NCI-H446 treated with DMSO at 0.1 percent for 48 hours (cell line): ENCODE results near the gene SLC7A4.
"Not testable (repeated sequence)": the region's sequence is repeated elsewhere in the genome, so short reads cannot be mapped to it uniquely, and the experiment has no call there.

Experiments
- DNase-seq: peaks from one replicate; lab custom pipeline; 2025; lab: John Stamatoyannopoulos, UW

SLC7A4 gene

DNA sequence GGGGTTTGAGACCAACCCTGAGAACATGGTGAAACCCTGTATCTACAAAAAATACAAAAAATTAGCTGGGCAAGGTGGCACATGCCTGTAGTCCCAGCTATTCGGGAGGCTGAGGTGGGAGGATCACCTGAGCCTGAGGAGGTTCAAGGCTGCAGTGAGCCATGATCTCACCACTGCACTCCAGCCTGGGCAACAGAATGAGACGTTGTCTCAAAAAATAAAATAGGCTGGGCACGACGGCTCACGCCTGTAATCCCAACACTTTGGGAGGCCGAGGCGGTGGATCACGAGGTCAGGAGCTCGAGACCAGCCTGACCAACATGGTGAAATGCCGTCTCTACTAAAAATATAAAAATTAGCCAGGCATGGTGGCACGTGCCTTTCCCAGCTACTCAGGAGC is 32.1 kb upstream of the SLC7A4 start:
- not testable (repeated sequence) for DNase-seq

DNA sequence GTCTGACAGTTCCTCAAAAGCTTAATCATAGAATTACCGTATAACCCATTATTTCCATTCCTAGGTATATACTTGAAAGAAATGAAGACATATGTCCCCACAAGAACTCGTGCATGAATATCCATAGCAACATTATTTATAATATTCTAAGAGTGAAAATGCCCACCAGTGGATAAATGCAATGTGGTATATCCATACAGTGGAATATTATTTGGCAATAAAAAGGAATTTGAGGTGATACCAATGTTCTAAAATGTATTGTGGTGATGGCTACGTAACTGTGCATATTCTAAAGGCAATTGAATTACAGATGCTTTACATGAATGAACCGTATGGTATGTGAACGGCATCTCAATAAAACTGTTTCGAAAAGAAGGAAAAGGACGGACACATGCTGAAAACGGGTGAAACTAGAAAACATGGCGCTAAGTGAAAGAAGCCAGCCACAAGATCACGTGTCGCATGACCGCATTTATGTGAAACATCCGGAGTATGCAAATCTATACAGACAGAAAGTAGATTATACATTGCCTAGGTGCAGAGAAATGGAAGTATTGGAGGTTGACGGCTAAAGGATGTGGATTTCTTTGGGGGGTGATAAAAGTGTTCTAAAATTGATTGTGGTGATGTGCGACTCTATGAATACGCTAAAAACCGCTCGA is 29.4 kb upstream of the SLC7A4 start:
- DNase-seq = not testable (repeated sequence)

DNA sequence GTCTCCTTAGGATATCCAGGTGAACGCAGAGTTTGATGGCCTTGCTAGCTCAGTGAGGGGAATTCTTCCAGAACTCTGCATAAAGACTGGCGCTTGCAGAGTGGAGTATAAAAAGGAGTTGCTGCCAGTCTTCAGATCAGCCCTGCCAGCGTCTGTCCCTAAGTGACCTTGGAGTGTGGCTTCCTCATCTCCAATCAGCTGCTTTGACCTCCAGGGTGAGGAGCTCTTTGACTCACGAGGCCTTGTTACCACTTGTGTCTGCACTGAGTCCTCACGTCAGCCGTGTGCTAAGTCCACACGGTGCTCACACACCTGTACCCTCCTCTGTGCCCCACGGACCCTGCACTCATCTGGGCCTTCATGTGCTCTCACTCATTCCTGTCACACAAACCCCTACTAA is 28.0 kb upstream of the SLC7A4 start:
- DNase-seq = not testable (repeated sequence)

DNA sequence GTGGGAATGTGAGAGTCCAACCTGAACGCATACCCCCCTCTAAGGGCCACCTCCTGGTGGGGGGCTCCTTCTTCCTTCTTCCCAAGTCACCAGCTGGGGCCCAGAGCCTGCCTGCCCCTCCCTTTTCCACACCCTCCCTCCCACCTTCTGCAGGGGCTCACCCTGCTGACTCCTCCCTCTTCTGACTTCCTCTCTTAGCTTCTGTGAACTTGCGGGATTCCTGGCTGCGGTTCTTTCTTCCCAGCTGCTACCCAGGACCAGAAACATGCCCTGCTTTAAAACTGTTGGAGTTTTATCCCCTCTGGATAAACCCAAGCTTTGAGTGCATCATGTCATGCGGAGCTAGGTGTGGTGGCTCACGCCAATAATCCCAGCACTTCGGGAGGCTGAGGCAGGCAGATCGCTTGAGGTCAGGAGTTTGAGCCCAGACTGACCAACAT is 23.5 kb upstream of the SLC7A4 start:
- no peak for DNase-seq

DNA sequence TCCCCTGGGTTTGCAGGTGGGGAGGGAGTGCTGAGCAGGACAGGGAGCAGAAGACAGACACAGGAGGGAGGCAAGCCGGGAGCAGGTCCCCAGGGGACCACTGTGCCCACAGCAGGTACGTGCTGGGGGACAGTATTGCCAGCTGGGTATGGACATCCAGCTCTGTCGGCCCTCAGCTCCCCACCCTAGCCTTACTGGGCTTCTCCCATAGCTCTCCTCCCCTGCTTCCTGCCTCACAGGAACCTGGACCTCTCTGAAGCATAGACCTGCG is 23.1 kb upstream of the SLC7A4 start:
- no peak for DNase-seq

DNA sequence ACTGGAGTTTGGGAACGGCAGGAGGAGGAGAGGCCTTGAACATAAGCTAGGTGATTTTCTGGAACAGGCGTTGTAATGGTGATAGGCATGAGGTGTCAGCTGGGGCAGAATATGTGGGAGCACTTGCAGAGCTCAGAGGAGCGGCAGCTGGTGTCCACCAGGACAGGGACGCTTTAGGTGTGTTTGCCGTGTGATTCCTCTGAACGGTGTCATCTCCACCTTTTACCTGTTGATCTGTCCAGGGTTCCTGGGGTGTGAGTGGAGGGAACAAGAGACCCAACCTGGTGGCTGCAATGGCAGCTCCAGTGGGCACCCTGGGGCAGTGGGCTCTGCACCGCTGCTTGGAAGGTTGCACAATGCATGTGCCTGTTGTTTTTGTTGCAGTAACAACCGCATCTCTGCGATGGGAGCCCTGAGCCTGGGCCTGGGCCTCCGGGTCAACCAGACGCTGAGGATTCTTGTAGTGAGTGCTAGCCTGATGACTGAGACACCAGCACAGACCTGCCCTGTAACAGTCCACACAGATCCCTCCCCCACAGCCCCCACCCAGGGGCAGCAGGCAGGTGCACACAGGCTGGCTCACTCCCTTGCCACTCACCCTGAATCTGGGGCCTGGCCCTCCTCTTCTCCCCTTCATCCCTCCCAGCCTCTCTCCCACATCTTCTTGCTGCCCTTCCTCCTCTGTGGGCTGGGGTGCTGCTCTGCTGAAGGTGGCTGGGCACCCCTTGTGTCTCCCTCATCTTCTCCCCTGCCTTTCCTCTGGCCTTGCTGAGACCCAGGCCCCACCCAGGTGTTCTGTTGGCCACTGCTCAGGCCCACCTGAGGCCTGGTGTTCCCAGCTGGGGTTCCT is 22.6 kb upstream of the SLC7A4 start:
- no peak for DNase-seq

DNA sequence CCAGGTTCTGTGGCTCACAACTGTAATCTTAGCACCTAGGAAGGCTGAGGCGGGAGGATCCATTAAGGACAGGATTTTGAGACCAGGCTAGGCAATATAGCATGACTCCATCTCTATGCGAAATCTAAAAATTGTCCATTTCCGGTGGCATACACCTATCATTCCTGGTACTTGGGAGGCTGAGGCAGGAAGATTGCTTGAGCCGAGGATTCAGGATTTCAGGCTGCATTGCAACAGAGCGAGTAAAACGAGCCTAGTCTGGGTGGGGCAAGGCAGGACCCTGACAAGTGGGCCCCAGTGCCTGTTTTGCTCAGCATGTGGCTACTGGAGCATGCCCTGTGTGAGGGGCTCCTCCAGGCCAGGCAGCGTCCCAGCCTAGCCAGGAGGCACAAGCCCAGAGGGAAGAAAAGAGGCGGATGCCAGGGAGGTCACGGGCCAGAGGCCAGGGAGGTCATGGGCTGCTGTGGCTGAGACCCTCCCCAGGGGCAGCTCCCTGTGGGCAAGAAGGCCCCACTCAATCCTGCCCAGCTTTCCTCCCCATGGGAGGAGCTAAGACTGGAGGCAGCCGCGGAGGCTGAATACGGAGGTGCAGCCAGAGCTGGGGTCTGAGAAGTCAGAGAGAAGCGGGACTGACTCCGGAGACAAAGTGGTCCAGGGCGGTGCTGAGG is 21.8 kb upstream of the SLC7A4 start:
- no peak for DNase-seq

DNA sequence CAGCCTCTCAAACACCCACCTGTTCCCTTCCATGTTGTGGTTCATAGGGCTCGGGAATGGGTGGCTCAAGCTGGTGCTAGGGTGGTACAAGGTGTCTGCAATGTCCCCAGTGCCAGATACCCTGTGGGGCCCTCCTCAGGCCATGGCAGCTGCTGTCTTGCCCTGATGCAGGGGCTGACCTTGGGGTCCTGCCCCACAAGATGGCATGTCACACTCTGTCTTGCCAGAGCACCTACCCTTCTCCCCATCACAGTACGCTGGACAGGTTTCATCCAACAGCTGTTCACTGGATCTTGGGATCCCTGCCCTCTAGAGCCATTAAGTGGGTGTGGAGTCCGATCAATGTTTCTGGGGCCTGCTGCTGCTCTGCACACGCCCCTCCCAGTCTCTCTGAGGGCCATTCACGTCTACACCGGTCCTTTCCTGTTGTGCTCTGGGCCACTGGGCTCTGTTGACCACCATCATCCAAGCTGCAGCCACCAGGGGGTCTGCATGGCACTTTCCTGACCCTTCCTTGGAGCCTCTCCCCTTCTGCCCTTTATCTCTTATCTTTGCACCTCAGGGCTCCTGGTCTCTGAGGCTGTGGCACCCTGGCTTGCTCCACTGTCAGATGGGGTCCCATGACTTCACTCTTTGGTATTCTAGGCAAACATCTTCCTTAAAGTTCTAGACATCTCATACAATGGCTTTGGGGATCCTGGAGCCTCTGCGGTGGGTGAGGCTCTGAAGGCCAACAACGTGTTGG is 20.5 kb upstream of the SLC7A4 start:
- DNase-seq = no peak

DNA sequence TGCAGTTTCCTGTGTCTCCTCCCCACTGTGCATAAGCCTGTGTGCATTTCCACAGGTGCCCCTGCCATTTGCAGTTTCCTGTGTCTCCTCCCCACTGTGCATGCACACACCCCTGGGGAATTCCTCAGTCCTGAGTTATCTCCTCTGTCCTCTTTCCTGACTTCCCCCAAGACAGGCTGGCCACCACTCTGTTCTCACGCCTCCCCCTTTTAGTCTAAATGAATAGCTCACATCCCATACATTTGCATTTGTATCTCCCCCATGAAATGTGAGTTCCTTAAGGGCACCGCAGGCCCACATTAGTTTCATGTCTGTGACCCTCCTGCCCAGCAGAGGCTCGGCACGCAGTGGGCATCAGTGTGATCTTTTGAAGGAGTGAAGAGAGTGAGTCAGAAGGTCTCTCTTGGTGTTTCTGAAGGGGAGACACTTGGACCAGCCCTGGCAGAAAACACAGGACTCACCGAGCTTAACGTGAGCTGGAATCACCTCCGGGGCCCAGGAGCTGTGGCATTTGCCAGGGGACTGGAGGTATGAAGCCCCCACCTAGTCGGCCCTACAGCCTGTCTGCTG is 19.6 kb upstream of the SLC7A4 start:
- no peak for DNase-seq

DNA sequence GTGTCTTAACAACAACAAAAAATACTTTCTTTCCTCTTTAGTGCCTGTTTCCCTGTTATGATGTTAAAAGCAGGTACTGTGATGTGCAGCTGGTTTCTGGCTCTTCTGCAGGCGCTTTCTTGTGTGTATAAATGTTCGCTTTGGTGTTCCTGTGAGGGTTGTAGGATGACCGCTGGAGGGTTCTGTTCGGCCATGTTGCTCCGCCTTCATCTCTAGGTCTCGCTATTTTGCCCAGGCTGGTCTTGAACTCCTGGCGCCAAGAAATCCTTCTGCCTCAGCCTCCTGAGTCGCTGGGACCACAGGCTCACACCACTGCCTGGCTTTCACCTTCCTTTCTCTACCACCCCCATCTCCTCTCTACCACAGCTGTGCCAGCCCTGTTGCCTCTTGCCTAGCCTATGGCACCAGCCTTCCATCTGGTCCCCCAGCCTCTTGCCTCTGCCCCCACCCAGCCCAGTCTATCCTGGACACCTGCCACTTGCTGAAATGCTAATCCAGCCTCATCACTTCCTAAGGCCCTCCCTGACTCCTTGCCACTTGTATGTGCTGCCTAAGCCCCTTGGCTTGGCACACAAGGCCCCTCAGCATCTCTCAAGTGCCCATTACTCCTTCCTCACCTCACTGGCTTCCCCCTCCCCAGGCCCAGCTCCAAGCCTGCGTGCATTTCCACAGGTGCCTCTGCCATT is 18.9 kb upstream of the SLC7A4 start:
- DNase-seq = peak; percentile 4

DNA sequence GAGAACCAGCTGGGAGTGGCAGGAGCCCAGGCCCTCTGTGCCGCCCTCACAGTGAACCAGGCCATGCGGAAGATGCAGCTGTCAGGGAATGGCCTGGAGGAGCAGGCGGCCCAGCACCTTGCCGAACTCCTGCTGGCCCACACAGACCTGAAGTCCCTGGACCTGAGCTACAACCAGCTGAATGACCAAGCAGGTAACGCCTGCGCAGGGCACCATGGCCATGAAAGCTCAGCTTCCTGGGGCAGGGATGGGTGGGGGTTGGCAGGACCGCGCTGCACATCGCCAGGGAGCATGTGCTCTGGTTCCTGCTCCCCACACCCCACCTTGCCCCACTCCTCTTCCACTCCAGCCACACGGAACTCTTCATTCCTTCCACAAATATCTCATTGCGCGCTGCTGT is 16.6 kb upstream of the SLC7A4 start:
- DNase-seq = not testable (repeated sequence)

DNA sequence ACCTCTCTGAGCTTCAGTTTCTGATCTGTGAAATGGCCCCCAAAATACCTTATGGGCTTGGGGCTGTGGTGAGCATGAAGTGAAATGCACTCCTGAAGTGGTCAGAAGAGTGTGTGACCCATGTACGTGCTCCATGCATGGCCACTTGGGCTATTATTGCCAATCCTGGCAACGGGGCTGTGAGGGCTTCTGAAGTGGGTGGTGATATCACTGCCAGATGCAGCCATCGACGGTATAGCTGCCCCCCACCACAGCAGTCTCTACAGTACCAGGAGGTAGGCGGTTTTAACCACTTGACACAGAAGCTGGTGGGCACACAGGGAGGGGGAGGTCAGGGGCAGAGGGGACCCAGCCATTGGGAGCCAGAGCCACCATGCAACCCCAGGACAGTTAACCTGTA is 16.1 kb upstream of the SLC7A4 start:
- DNase-seq = not testable (repeated sequence)

DNA sequence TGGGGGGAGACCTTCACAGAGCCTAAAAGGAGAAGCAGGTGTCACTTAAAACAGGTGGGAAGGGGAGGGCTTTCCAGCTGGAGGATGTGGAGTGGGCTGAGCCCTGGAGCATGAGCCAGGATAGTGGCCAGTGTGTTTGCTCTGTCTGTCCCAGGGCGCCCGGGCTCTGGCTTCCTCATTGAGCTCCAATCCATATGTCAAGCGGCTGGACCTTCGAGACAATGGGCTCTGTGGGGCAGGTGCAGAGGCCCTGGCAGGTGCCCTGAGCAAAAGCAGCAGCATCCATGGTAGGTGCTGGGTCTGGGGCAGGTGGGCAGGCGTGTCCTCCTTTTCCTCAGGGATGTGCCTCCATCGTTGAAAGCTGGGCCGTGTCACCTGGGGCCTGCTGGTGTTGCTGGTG is 15.4 kb upstream of the SLC7A4 start:
- no peak for DNase-seq

DNA sequence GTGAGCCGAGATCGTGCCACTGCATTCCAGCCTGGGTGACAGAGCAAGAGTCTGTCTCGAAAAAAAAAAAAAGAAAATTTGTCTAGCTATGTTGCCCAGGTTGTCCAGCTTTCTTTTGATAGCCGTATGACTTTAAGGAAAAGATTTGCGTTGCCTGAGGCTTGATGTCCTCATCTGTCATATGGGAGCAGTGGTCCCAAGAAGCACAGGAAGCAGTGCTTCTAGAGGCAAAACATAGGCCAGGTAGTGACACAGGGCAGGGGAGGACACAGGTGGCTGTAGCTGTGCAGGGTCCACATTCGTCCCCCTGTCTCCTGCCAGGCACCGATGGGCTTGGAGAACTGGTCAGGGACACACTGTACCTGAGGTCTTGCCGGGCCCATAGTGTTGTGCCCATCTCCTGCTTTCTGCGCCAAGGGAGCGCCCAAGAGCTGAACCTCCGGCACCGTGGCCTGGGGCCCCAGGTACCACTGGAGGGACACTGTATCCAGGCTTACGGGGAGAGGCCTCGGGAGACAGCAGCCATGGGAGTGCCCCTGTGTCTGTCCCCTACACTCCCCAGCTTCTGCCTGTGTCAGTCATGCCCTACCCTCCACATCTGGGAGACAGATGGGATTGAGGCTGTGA is 14.8 kb upstream of the SLC7A4 start:
- no peak for DNase-seq

DNA sequence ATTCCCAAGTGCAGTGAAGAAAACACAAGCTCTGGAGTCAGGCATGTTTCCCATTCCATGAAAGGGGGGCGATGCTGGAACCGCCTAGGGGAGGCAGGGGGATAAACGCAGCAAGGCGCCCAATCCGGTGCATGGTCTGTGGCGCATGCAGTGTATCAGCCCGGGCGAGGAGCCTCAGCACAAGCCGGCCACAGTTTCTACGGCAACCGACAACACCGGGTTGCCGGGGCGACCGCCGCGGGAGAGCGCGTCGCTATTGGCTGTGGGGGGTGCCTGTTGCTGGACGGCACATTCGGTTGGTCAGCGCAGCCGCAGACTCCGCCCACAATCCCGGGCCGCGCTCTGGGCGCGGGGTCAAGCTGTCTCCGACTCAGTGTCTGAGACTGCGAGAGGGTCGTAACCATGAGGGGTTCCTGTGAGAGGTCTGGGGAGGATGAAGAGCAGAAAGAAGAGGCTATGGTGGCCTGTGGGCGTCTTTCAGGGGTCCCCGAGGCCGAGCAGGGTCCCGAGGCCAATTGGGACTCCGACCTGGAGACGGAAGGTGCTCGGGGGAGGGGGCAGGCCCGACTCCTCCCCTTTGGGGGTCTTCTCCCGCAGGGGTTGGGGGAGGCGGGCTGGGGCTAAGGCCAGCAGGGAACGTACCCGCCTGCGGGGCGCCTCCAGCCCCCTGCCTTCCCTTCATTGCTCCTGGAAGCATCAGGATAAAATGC is 13.4 kb upstream of the SLC7A4 start, which contains the start of gene LRRC74B:
LRRC74B (plus strand) TSS at position 362 of the 710 bp plus-strand sequence; CDS start at position 403, 41 bp downstream.
- DNase-seq = peak; percentile 84

DNA sequence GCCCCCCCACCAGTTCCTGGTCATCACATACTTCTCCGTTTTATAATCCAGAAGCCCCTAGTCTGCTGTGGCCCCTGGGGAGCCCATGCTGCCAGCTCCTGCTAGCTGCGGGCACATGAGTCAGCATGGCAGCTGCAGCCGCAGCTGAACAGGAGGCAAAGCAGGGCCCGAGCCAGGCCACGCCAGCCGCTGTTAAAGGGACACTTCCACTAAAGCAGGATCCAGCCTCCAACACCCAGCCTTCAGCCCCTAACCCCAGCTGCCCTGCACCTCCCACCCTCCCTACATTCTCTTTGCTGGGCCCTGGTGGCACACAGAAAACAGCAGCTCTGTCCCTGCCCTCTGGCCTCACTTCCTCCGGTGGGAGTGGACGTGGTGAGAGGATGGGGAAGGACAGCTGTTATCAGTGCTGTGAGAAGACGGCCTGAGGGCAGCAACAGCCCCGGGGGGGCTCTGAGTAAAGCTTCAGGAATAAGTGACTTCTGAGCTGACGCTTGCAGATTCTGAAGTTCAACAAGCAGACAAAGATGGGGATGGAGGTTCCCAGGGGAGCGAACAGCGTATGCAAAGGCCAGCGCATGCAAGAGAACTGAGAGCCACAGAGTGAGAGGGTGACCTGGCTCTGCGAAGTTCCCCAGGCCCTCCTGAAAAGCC is 12.7 kb upstream of the SLC7A4 start:
- peak; percentile 24 for DNase-seq

DNA sequence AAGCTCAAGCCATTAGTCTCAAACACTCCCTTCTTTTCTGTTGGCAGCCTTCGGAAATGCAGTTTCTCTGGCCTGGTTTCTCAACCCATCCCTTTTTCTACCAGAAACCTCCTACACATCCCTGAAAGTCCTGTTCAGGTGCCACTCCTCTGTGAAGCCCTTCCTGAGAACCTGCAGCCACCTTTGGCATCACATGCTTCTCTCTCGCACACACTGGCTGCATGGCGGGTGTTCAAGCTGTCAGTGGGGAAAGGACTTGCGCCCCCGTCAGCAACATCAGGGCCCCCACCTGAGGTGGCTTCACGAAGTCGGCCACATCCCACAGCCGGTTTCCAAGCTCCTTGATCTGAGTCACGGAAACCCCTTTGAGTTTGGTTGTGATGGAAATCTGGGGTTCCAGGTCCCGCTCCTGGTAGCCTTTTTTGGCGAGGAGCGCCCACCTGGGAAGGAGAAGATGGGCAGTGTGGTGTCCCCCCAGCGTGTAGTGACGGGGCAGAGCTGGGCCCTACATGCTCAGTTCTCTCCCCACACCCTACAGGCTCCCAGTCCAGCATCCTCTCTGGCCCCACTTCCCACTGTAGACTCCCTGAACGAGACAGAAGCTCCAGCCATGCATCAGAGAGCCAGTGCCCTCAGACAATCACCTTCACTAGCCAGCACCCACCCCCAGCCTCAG is 11.6 kb upstream of the SLC7A4 start:
- no peak for DNase-seq

DNA sequence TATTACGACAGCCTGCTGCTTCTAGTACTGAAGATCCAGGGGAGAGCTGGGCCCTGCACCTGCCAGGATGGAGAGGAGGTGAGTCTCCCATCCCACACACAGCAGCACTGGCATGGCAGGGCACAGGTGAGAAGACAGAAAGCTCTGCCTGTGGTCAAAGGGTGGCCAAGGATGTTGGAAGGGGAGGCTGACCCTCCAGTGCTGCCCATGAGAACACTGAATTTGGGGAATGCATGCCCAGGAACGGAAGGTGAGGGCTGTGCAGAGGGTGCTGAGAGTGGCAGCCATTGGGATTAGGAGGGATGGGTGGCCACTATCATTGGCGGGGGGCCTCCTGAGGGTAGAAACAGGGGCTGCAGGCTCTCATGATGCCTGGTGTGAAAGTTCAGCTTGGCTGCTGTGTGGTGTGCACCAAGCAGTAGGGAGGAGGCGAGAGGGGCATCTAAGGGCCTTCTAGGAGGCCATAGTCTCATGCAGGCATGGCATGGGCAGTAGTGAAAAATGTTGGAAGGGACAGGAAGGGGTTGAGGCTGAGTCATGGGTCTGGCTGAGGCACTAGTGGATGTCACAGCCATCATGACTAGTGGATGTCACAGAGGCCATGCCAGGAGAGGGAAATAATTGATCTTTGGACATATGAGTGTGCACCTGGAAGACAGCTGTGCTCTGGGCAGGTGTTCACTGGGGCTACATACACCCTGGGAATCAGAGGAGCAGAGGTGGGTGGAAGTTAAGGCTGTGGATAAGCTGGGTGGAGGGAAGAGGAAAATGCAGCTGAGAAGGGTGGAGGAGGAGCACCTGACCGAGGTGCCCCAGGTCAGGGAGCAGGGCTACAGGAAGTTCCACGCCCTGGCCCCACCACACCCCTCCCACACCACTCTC is 10.9 kb upstream of the SLC7A4 start:
- DNase-seq = no peak
